Measurements from ENCODE around the gene VPREB1.
"Not testable (repeated sequence)": the region's sequence is repeated elsewhere in the genome, so short reads cannot be mapped to it uniquely, and the experiment has no call there.

Gene VPREB1

GRCh38 chr22:22214819-22215329 lies 29.7 kb upstream of the VPREB1 start:
- no peak for DNase-seq

GRCh38 chr22:22215659-22216449 lies 28.7 kb upstream of the VPREB1 start:
- DNase-seq = no peak

GRCh38 chr22:22216450-22216959 lies 28.1 kb upstream of the VPREB1 start:
- DNase-seq = no peak

- DNase-seq = no peak
Measured at GRCh38 chr22:22218302-22218701, 26.3 kb upstream of the VPREB1 start.

GRCh38 chr22:22219140-22219996 lies 25.2 kb upstream of the VPREB1 start:
- no peak for DNase-seq

- DNase-seq = not testable (repeated sequence)
Measured at GRCh38 chr22:22221043-22221442, 23.5 kb upstream of the VPREB1 start.

- no peak for DNase-seq
Measured at GRCh38 chr22:22226448-22227187, 18.0 kb upstream of the VPREB1 start.

GRCh38 chr22:22228421-22228820 lies 16.2 kb upstream of the VPREB1 start:
- no peak for DNase-seq

GRCh38 chr22:22228921-22229320 lies 15.7 kb upstream of the VPREB1 start:
- DNase-seq = no peak

GRCh38 chr22:22229683-22230420 lies 14.7 kb upstream of the VPREB1 start:
- DNase-seq = no peak

- DNase-seq = no peak
Measured at GRCh38 chr22:22230438-22230837, 14.1 kb upstream of the VPREB1 start.

GRCh38 chr22:22233081-22233480 lies 11.5 kb upstream of the VPREB1 start:
- no peak for DNase-seq

- no peak for DNase-seq
Measured at GRCh38 chr22:22235558-22235957, 9.0 kb upstream of the VPREB1 start.

GRCh38 chr22:22237521-22237920 lies 7.1 kb upstream of the VPREB1 start:
- DNase-seq = no peak

GRCh38 chr22:22239311-22239939 lies 5.2 kb upstream of the VPREB1 start:
- DNase-seq = no peak

- DNase-seq = no peak
Measured at GRCh38 chr22:22241554-22241898, 3.1 kb upstream of the VPREB1 start.

- DNase-seq = no peak
Measured at GRCh38 chr22:22242488-22242887, 2.1 kb upstream of the VPREB1 start.

GRCh38 chr22:22243033-22243680 lies 1.4 kb upstream of the VPREB1 start:
- no peak for DNase-seq

- no peak for DNase-seq
Measured at GRCh38 chr22:22245256-22245909, 797 bp downstream of the VPREB1 start.

GRCh38 chr22:22245935-22246525 lies 1.4 kb downstream of the VPREB1 start:
- DNase-seq = no peak

Data from COR-L47 (cell line).